Measurements from ENCODE around the gene PPP1R9B.
A peak's percentile ranks its signal among the peaks of the same experiment; 100 is the strongest.

PPP1R9B gene

GRCh38 chr17:50133028-50133768 is 17.3 kb downstream of the PPP1R9B start:
- DNase-seq (no peak), ATAC-seq (no peak)
- H3K4me3 Mint-ChIP-seq, result no peak overlapping the region
- H3K27ac Mint-ChIP-seq, result no peak overlapping the region
- no peaks in the 10 kb centered on the region for H3K9me3 Mint-ChIP-seq
- peaks cover 71% of the 10 kb centered on the region for H3K4me1 Mint-ChIP-seq
- peaks cover 26% of the 10 kb centered on the region for H3K27me3 Mint-ChIP-seq

- ATAC-seq (no peak), DNase-seq (no peak)
- Mint-ChIP-seq H3K27ac (peak overlapping the region in 1 of 2 donors; percentile 49), H3K4me1 (peaks cover 70% of the 10 kb centered on the region), H3K4me3 (no peak overlapping the region), H3K9me3 (no peaks in the 10 kb centered on the region), H3K27me3 (peaks cover 35% of the 10 kb centered on the region)
Observed at GRCh38 chr17:50132104-50132794, 18.2 kb downstream of the PPP1R9B start.

GRCh38 chr17:50130559-50131305 is 19.7 kb downstream of the PPP1R9B start:
- peak overlapping the region; percentile 76 to 80 for H3K4me3 Mint-ChIP-seq
- DNase-seq (peak in 1 of 2 donors; percentile 52), ATAC-seq (peak; percentile 59)
- H3K4me1 Mint-ChIP-seq, result peaks cover 60% of the 10 kb centered on the region
- peak overlapping the region; percentile 88 to 95 for H3K27ac Mint-ChIP-seq
- peaks cover 36% of the 10 kb centered on the region for H3K27me3 Mint-ChIP-seq
- no peaks in the 10 kb centered on the region for H3K9me3 Mint-ChIP-seq

- peak within 1 kb of the TSS; percentile 81 for H3K4me3 Mint-ChIP-seq
- no peaks in the 10 kb centered on the region for H3K9me3 Mint-ChIP-seq
- peak; percentile 38 to 47 for DNase-seq
- peak; percentile 57 for ATAC-seq
- H3K4me1 Mint-ChIP-seq, result peaks cover 60% of the 10 kb centered on the region
- H3K27me3 Mint-ChIP-seq, result peaks cover 41% of the 10 kb centered on the region
- peak within 1 kb of the TSS; percentile 88 to 95 for H3K27ac Mint-ChIP-seq
Observed at GRCh38 chr17:50129728-50130558, 20.5 kb downstream of the PPP1R9B start, which contains the start of gene SAMD14. Gene SAMD14 (minus strand): TSS chr17:50130160. CDS start chr17:50124959, 5,201 bp downstream.

- Mint-ChIP-seq H3K9me3 (no peaks in the 10 kb centered on the region), H3K4me3 (peak overlapping the region; percentile 81)
Observed at GRCh38 chr17:50129353-50129727, 21.1 kb downstream of the PPP1R9B start.

GRCh38 chr17:50128441-50129352 is 21.8 kb downstream of the PPP1R9B start:
- ATAC-seq (no peak), DNase-seq (no peak)
- Mint-ChIP-seq H3K4me3 (peak overlapping the region; percentile 60 to 72), H3K27me3 (peaks cover 41% of the 10 kb centered on the region), H3K27ac (peak overlapping the region in 1 of 2 donors; percentile 87), H3K4me1 (peaks cover 54% of the 10 kb centered on the region), H3K9me3 (no peaks in the 10 kb centered on the region)

More at GRCh38 chr17:50129353-50129727, 21.1 kb downstream of the PPP1R9B start:
- peaks cover 60% of the 10 kb centered on the region for H3K4me1 Mint-ChIP-seq
- H3K27me3 Mint-ChIP-seq, result peaks cover 41% of the 10 kb centered on the region
- DNase-seq (no peak), ATAC-seq (peak; percentile 16)
- no peak overlapping the region for H3K27ac Mint-ChIP-seq

- H3K27ac Mint-ChIP-seq, result no peak overlapping the region
- H3K4me1 Mint-ChIP-seq, result peaks cover 47% of the 10 kb centered on the region
- DNase-seq (no peak), ATAC-seq (no peak)
- H3K9me3 Mint-ChIP-seq, result no peaks in the 10 kb centered on the region
- H3K4me3 Mint-ChIP-seq, result no peak overlapping the region
- peaks cover 43% of the 10 kb centered on the region for H3K27me3 Mint-ChIP-seq
Observed at GRCh38 chr17:50127697-50128361, 22.6 kb downstream of the PPP1R9B start.

- H3K9me3 Mint-ChIP-seq, result no peaks in the 10 kb centered on the region
- no peak for DNase-seq
- peaks cover 26% of the 10 kb centered on the region for H3K4me1 Mint-ChIP-seq
- H3K27me3 Mint-ChIP-seq, result peaks cover 55% of the 10 kb centered on the region
- H3K4me3 Mint-ChIP-seq, result no peak overlapping the region
- ATAC-seq, result no peak
- no peak overlapping the region for H3K27ac Mint-ChIP-seq
Observed at GRCh38 chr17:50125420-50125997, 25.0 kb downstream of the PPP1R9B start.

GRCh38 chr17:50123649-50124349 is 26.7 kb downstream of the PPP1R9B start:
- Mint-ChIP-seq H3K4me3 (no peak overlapping the region), H3K27ac (no peak overlapping the region), H3K9me3 (no peaks in the 10 kb centered on the region), H3K27me3 (peaks cover 55% of the 10 kb centered on the region), H3K4me1 (peaks cover 12% of the 10 kb centered on the region)
- no peak for DNase-seq
- ATAC-seq, result no peak

- ATAC-seq (no peak), DNase-seq (no peak)
- no peak overlapping the region for H3K4me3 Mint-ChIP-seq
- no peaks in the 10 kb centered on the region for H3K9me3 Mint-ChIP-seq
- H3K27me3 Mint-ChIP-seq, result peaks cover 55% of the 10 kb centered on the region
- H3K27ac Mint-ChIP-seq, result peak overlapping the region in 1 of 2 donors; percentile 87
- peaks cover 4% of the 10 kb centered on the region for H3K4me1 Mint-ChIP-seq
Observed at GRCh38 chr17:50122945-50123344, 27.5 kb downstream of the PPP1R9B start.

- H3K27me3 Mint-ChIP-seq, result peaks cover 70% of the 10 kb centered on the region
- no peak for DNase-seq
- H3K9me3 Mint-ChIP-seq, result no peaks in the 10 kb centered on the region
- H3K27ac Mint-ChIP-seq, result peak overlapping the region in 1 of 2 donors; percentile 66
- ATAC-seq, result no peak
- H3K4me3 Mint-ChIP-seq, result no peak overlapping the region
- H3K4me1 Mint-ChIP-seq, result peaks cover 10% of the 10 kb centered on the region
Observed at GRCh38 chr17:50120475-50121253, 29.8 kb downstream of the PPP1R9B start.

- DNase-seq (no peak), ATAC-seq (no peak)
- Mint-ChIP-seq H3K4me1 (peaks cover 17% of the 10 kb centered on the region), H3K27me3 (peaks cover 78% of the 10 kb centered on the region), H3K9me3 (no peaks in the 10 kb centered on the region), H3K27ac (no peak overlapping the region), H3K4me3 (no peak overlapping the region)
Observed at GRCh38 chr17:50118828-50119218, 31.7 kb downstream of the PPP1R9B start.
